GM21619 (cell line): ENCODE data around the gene STRN4.

Experiments used
- ATAC-seq: cut with Tn5 transposase; IDR thresholded peaks from one replicate; pipeline ENCODE4 v1.9.1; 2021; ENCODE audit not compliant: unreplicated experiment

STRN4 gene

DNA sequence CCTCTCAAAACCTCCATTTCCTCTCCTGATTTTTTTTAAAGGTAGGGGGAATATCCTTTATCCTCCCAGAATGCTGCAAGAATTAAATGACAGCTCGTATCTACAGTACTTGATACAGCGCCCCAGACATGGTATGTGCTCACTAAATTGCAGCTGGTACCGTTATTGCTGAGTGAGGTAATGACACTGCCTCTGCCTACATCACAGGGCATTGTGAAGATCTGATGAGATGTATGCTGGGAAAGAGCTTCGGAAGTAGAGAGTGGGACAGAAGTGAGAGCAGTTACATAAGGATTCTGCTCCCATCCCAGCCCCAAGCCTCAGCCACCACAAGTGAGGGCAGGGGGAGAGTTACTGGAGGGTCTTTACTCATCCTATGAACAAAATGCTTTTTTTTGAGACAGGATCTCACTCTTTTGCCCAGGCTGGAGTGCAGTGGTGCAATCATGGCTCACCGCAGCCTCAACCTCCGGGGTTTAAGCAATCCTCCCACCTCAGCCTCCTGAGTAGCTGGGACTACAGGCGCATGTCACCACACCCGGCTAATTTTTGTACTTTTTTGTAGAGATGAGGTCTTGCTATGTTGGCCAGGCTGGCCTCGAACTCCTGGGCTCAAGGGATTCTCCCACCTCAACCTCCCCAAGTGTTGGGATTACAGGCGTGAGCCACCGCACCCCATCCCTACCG is 2.1 kb downstream of the STRN4 start:
- no peak for ATAC-seq

DNA sequence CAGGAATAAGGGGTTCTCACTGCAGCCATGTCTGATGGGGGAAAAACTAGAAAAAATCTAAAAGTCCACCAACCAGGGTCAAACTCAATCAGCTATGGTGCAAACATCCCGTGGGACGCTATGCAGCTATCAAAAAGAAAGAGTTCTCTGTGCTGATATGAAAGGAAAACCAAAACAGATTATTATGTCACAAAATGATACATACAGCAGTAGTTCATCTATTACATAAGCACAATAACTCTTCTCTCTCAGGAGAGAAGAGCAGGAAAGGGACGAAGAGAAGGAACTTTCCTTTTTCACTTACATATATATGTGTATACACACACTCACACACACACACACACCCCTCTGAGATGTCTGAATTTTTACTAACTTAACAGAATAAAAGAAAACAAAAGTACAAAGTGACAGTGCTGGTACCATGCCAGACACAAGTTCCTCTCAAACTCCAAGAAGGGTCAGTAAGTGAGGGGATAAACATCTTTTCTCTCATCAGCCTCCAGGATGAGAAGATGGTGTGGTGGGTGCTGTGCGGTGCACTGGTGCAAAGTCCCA is 3.2 kb downstream of the STRN4 start:
- no peak for ATAC-seq

DNA sequence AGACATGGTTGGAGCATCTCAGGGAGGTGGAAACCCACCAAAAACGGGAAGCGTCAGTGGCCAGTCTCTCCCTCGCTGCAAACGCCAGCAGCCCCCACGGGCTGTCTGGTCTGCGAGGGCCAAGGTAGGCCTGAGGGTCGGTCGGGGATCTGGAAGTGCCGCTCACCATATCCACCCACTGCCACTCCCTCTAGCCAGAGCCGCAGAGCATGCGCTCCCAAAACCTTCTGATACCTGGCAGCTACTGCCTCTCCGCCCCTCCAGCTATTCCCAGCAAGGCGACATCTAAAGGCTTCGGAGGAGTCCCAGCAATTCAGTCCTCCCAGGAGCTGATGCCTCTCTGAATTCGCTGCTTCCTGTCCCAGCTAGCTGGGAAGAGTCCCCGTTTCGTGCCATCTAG is 4.8 kb downstream of the STRN4 start:
- no peak for ATAC-seq

DNA sequence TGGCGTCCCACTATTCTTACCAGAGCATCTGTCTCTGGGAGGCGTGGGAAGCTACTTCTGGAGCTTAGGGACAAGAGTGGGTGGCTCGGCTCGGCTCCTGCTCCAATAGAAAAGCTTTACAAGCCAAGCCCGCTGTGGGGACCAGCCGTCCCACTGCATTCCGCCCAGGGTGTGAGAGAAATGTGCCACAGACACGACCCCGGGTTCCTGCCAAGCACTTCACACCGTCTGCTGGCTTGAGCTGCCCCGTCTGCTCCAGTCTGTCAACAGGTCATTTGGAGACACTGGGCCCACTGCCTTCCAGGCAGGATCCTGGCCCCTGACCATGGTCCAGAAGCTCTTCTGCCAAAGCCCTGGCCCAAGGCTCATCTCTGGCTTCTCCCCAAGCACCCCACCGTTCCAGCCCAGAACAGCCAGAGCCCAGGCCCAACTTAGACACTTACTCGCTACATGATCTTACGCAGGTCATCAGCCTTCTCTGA is 6.9 kb downstream of the STRN4 start:
- ATAC-seq: no peak

DNA sequence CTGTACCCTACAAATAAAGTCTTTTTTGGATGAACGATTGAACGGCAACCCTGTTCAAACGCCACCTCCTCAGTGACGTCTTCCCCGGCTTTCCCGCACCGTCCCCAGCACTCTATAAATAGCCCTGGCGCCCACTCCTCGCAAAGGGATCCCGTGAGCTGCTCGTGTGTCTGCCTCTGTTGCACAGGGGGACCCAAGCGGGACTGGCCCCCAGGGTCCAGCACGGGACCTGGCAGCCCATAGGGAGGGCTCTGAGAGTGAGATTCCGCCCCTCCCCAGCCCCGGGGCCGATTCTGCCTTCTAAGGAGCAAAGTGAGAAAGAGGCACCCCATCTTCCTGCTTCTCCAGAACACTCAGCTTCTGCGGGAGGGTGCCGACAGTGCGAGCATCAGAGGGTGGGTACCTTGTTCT is 8.5 kb downstream of the STRN4 start:
- ATAC-seq: no peak

DNA sequence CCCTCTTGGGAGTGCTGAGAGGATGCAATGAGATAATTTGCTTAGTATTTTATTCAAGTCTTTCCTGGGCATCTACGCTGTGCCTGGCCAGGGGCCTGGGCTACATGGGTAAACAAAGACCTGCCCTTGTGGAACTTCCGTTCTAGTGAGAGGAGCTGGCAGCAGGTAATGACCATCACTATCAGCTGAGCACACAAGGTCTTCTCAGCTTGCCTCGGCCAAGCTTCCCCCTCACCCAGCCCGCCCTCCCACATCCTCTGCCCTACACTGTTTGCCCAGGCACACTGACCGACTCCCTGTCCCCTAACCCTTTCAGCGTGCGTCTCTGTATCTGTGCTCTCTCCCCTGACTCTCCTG is 9.0 kb downstream of the STRN4 start:
- ATAC-seq: no peak

DNA sequence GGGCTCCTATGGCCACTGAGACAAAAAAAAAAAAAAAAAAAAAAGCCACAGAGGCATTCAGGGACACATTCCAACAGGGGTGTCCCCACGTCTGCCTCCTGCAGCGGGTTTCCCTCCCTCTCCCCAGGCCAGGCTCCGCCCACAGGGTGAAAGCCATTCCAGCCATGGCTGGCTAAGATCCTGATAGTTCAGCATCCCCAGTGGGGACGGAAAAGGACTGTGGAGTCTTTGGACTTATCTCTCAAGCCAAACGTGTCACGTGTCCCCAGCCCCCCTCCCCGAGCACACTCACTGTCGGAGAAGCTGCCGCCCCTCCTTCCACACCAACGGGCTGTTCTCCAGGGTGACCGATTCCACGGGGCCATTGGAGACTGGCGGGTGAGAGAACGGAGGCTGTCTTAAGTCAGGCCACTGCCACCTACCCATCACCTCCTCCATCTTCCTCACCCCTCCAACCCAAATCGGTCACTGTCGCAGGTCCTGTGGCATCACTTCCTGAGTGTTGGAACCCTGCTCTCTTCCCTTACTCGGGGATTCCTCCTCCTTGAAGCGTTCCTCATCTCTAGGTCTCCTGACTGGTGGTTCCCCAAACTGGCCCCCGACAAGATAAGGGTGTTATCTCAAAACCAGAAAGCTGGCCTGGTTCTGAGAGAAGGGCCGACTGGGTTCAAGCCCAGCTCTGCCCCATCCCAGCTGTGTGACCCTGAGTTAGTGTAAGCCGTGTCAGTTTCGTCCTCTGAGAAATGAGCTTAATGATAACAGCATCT is 9.5 kb downstream of the STRN4 start:
- ATAC-seq: no peak

DNA sequence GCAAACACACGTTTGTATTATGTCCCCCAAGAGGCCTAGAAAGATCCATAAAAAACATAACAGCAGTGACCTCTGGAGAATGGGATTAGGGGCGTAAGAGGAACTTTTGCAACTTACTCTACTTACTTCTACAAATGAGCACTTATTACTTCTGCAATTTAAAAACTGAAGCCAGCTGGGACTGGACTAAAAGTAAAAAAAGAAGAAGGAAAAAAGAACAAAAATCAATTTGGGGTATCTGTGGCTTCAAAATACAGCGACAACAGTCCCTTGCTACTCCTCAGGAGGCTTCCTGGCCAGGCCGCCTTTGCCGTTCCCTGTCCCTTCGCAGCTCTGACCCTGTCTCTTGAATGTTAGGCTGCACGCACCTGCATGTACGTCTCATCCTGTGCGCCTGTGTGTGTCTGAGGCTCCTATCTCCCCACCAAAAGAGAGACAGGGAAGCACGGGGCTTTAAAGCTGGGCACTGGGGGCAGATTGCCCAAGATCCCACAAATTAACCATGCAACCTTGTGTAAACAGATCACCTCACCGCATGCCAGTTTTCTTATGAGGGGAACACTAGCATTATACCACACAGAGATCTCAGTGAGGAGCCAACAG is 12.5 kb downstream of the STRN4 start:
- ATAC-seq: no peak

DNA sequence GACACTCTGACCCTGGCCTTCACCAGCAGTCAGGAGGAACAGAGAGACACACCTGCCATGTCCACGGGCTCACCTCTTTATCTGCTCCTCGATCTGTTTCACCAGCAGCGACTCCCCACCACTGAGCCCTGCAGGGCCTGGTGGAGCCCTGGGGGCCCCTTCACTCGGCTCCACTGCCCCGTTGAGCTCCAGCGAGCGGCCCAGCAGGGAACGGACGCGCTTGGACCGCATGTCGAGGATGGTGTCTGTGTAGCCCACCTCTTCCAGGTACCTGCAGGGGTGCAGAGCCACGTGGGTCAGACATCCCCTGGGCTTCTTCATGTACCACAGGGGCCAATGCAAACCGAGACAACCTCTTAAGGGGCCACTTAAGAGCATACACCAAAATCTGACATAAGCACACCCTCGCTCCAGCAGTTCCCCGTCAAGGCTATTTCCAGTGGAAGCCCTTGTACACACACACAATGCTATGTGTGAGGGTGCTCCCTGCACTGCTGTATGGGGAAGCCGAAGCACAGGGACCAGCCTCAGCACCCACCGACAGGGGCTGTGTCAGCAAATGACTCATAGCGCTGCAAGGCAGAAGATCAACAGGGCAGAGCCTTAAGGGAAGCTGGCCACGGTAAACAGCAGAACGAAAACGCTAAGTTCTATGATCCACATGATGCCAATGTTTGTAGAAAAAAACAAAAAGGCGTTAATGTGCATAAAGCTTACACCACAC is 13.1 kb downstream of the STRN4 start:
- ATAC-seq: no peak

DNA sequence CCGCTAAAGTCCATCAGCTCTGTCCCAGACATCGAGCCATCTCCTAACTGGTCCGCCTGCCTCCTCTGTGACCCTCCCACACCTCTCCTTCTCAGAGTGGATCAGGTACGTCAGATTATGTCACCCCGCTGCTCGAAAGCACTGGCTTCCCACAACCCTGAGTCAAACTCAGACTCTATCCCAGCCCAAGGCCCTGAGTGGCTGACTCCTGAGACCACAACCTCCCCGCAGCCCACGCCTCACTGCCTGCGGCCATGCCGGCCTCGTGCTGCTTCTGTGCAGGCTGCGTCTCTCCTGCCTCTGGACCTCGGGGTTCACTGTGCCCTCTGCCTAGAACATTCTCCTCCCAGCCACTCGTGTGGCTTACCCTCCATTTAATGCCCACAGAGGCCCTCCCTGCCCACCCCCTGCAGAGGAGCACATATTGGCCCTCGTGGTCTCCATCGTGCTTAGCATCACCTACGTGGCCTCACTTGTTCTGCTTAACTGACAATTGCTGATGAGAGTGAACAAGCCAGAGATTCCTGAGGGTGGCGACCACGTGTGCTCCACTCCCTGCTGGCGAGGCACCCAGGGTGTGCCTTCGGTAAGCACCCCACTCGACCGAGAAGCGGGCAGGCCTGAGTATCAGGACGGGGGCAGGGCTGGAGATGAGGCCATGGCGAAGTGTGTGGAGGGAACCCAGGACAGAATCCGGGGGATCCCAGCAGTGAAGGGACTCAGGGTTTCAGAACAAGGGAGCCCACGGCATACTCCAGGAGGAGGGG is 13.9 kb downstream of the STRN4 start:
- no peak for ATAC-seq

DNA sequence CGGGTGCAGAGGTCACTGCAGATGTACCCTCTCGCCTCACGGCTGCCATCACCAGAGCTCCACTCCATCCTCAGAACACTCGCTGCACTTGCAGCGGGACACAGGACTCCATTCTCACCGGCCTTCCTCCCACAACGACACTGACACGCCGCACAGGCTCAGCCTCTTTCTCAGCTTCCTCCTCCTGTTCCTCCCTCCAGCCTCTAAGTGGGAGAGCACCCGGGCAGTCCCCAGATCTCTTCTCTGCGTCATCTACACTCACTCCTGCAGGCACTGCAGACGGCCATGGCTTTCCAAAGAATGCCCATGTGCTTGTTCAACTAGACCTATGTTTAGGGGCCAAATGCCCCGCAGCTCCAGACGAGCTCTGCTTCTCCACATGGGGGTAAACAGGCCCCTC is 14.7 kb downstream of the STRN4 start:
- no peak for ATAC-seq

DNA sequence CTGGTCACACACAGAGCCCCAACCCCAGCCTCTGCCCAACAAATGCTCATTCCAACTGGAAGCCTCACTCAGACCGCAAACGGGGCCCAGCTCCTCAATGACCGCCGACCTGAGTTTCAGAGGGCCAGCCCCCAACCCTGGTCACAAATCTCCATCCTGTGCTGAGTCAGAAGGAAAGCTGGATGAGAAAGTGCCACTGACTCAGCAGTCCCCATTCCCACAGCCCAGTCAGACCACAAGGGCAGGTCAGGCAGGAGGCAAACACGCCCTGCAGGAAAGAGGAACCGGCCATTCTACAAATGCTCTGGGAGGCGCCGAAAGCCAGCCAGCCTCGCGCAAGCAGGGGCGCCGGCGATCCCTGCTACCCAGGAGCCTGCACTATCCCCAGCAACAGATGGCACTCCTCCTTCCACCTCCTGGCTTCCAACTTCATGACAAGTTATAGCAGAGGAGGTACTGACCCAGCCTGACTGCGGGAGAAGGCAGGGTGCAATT is 15.2 kb downstream of the STRN4 start:
- ATAC-seq: no peak

DNA sequence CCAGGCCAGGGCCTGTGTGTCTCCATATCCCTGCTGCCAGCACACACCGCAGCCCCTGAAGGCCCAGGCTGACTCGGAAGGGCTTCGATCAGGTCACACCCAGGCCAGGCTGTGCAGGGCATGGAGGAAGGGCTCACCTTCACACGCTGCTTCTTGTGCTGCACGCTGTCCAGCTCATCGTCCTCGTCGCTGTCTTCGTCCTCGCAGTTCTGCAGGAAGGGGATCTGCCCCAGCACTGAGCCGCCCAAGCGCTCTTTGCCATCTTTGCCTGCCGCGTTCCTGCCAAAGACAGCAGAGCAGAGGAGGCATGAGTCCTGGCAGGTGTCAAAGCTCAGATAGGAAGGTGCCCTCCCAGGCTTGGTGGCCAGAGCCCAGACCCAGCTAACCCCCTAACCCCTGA is 15.7 kb downstream of the STRN4 start:
- ATAC-seq: no peak

DNA sequence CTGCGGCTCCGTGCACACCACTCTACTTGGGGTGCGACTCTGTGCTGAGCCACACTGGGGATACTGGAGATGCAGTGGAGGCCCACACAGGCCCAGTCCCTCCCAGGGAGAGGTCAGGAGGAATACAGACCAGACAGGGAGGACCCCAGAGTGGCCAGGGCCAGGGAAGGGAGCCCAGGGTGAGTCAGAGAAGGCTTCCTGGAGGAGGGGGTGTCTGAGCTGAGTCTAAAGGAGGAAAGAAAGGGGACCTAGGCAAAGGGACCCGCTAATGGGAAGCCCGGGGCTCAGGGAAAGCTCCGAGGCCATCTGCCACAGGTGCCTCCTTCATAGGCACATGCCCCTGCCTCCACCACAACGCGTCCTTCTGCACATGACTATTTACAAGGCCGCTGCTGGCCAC is 16.1 kb downstream of the STRN4 start:
- ATAC-seq: no peak

DNA sequence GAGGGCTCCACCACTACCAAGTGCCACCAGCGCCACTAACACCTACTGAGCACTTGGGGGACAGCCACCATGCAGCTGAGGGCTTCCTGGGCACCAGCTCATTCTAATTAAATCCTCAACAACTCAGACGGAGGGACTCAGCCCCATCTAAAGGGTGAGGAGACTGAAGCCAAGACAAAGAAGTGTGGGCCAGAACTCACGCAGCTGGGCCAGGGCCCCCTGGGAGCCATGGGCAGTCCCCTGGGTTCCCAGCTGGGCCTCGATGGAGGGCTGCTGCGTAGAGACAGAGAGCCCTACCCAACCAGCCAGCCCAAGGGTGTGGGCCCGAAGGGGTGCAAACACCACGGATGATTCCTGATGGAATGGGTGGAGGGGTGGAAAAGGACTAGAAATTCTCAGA is 16.6 kb downstream of the STRN4 start:
- ATAC-seq: no peak

DNA sequence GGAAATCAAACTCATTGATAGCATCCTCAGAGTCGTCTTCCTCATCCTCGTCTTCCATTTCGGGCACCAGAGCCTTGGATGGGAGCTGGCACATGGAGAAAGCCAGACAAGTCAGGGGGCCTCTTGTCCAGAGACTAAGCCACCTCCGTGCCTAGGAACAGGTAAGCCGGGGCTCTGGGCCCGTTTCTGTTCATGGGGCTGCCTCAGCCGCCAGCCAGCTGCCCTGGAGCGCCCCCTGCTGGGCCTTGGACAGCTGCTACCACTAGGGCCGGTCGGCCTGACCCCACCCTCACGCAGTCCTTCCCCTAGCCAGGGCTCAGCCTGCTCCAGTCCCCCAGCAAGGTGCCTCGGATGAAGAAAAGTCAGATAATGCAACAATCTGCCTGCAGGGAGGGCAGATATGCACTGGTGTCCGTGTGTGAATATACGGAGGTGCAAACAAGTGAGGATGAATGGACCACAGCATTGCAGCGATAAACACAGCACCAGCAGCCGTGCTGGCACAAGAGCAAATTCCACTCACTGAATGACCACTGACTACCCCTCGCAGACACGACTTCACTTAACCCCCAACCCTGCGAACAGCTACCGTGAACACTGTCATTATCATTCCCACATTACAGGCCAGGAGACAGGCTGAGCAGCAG is 17.4 kb downstream of the STRN4 start:
- ATAC-seq: no peak

DNA sequence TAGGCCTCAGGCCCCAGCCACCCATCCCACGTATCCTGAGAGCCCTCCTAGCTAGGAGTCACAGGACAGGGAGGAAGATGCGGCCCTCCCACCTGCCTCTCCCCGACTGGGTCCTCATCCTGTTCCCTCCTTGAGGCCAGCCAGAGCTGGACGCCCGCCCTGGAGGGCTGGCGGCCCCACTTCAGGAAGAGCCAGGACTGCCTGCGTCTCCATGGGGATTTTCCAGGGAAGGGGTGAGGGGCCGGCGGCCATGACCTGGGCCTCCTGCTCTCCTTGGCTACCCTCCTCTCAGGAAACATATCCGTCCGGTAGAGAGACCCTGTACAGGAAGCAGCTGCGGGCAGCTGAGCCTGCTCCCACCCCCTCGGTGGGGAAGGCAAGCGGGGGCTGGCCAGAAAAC is 18.0 kb downstream of the STRN4 start:
- no peak for ATAC-seq

DNA sequence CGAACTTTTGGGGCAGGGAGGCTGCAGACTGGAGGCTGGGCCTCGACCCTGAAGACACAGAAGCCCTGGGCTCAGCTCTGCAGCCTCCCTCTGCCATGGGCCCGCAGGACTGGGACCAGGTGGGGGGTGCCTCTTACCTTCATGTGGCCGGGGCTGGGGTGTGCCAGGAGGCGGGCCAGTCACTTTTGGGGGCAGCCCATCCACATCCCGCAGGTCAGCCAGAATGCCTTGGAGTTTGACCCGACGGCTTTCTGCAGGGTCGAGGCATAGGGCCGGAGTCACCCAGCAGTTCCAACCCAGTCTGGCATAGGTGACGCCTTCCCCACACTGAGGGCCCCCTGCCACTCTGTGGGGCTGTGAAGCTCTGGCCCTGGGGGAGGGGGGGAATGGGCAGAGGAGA is 18.5 kb downstream of the STRN4 start:
- ATAC-seq: no peak

DNA sequence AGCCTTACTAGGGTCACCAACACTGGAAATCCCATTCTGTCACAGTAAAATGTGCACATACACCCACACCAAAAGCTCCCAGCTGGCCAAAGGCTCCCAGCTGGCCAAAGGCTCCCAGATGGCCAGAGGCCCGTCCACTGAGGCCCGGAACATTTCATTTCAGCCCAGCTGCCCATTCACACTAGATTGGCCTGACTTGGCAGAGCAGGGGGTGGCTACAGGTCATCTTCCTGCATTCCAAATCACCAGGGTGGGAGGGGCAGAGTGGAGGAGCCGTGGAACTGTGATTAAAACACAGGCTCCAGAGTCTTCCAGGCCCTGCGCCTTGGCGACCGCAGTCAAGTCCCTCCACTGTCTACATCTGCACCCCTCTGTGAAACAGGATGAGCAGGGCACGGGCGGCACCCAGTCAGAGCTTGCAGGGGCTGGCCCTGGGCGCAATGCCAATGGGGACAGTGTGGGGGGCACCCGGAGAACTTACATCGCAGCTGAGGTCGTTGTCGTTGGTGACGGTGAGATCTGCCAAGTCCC is 19.2 kb downstream of the STRN4 start:
- no peak for ATAC-seq

DNA sequence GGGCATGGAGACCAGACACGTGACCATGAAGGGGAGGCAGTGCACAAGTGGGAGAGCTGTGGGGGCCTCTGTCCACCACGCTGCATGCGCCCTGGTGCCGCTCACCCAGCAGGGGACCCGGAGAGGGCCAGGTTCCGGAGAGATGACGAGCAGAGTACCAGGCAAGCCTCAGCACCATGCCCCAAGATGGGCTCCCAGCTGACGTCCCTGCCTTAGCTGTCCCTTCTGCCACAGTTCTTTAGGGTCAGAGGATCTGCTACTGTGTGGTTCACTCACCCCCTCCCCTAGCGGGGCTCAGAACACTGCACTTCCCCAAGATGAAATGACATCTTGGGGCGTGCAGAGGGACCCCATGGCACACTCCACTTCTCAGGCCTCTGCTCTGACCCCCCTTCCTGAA is 19.7 kb downstream of the STRN4 start:
- ATAC-seq: no peak
